GM12872 (cell line): ENCODE data around the gene IL24.

Experiments used
- CTCF ChIP-seq: IDR thresholded peaks from 3 replicates; pipeline ENCODE4 v1.5.1; 2011; ENCODE audit warnings: low read depth, mild to moderate bottlenecking, low read length, moderate library complexity; ENCODE audit not compliant: insufficient read depth

The IL24 gene

GRCh38 chr1:206859082-206859521, 38.1 kb upstream of the IL24 start:
- TF ChIP-seq CTCF: no peak

GRCh38 chr1:206860165-206860564, 37.1 kb upstream of the IL24 start:
- TF ChIP-seq CTCF: no peak

- no peak for TF ChIP-seq CTCF
These were observed 34.0 kb upstream of the IL24 start for GRCh38 chr1:206863266-206863665.

GRCh38 chr1:206864939-206865671, 32.1 kb upstream of the IL24 start, which contains the start of gene IL20:
IL20 (plus strand) TSS chr1:206865623; CDS start chr1:206865853, 230 bp downstream.
- TF ChIP-seq CTCF: peak; percentile 98

- no peak for TF ChIP-seq CTCF
These were observed 31.2 kb upstream of the IL24 start for GRCh38 chr1:206866062-206866461.

- no peak for TF ChIP-seq CTCF
These were observed 30.0 kb upstream of the IL24 start for GRCh38 chr1:206867239-206867638.

- TF ChIP-seq CTCF: no peak
These were observed 29.5 kb upstream of the IL24 start for GRCh38 chr1:206867716-206868115.
